ENCODE measurements around the gene SLC31A1. TPM values are rescaled to one million over a fixed set of nuclear protein-coding genes. Genes with fewer than 3 reads are reported as not detected.
A peak's percentile ranks its signal among the peaks of the same experiment; 100 is the strongest.
"Not testable (repeated sequence)": the region's sequence is repeated elsewhere in the genome, so short reads cannot be mapped to it uniquely, and the experiment has no call there.

The SLC31A1 gene
- total RNA-seq, 1 experiment from 2014 or later = 13.5 TPM

- Histone ChIP-seq H3K27me3 (ENCODE audit: low read length) (no peaks in the 10 kb centered on the region), H3K27ac (ENCODE audit: low read length) (no peak overlapping the region), H3K79me2 (ENCODE audit: low read length) (0 out of 2 replicates have a peak, but pooled peaks cover 8% of the 10 kb centered on the region), H4K20me1 (ENCODE audit: insufficient read depth, low read depth, low read length) (peaks cover 50% of the 10 kb centered on the region; the same call in 1 of the 2 replicates), H3K9me2 (replicated peaks; ENCODE audit: insufficient read depth, low read length) (no peaks in the 10 kb centered on the region), H3K9ac (ENCODE audit: low read length) (no peak overlapping the region), H3K36me3 (ENCODE audit: insufficient read depth, low read length) (no peaks in the 10 kb centered on the region), H3K4me1 (ENCODE audit: low read length) (peaks cover 23% of the 10 kb centered on the region), H3K4me2 (ENCODE audit: low read depth, low read length, poor library complexity, severe bottlenecking) (no peak overlapping the region), H2AFZ (ENCODE audit: low read length) (no peak overlapping the region), H3K4me3 (ENCODE audit: low read length) (no peak overlapping the region), H3K9me3 (ENCODE audit: low read length) (no peaks in the 10 kb centered on the region)
- DNase-seq = no peak
Measured at GRCh38 chr9:113241161-113241560, 19.8 kb downstream of the SLC31A1 start.

- Histone ChIP-seq H3K4me3 (ENCODE audit: low read length) (no peak overlapping the region), H3K4me1 (ENCODE audit: low read length) (peaks cover 34% of the 10 kb centered on the region), H4K20me1 (ENCODE audit: insufficient read depth, low read depth, low read length) (peaks cover 28% of the 10 kb centered on the region; the same call in 1 of the 2 replicates), H3K9me2 (replicated peaks; ENCODE audit: insufficient read depth, low read length) (no peaks in the 10 kb centered on the region), H3K79me2 (ENCODE audit: low read length) (0 out of 2 replicates have a peak, but pooled peaks cover 13% of the 10 kb centered on the region), H3K4me2 (ENCODE audit: low read depth, low read length, poor library complexity, severe bottlenecking) (no peak overlapping the region), H3K9me3 (ENCODE audit: low read length) (no peaks in the 10 kb centered on the region), H2AFZ (ENCODE audit: low read length) (no peak overlapping the region), H3K27ac (ENCODE audit: low read length) (no peak overlapping the region), H3K27me3 (ENCODE audit: low read length) (no peaks in the 10 kb centered on the region), H3K9ac (ENCODE audit: low read length) (no peak overlapping the region), H3K36me3 (ENCODE audit: insufficient read depth, low read length) (no peaks in the 10 kb centered on the region)
- DNase-seq = no peak
Measured at GRCh38 chr9:113244556-113244955, 23.2 kb downstream of the SLC31A1 start.

GRCh38 chr9:113245894-113246293, 24.6 kb downstream of the SLC31A1 start:
- Histone ChIP-seq H3K36me3 (ENCODE audit: insufficient read depth, low read length) (no peaks in the 10 kb centered on the region), H3K4me3 (ENCODE audit: low read length) (no peak overlapping the region), H3K4me2 (ENCODE audit: low read depth, low read length, poor library complexity, severe bottlenecking) (no peak overlapping the region), H3K79me2 (ENCODE audit: low read length) (0 out of 2 replicates have a peak, but pooled peaks cover 13% of the 10 kb centered on the region), H3K9me2 (replicated peaks; ENCODE audit: insufficient read depth, low read length) (no peaks in the 10 kb centered on the region), H3K9ac (ENCODE audit: low read length) (no peak overlapping the region), H2AFZ (ENCODE audit: low read length) (no peak overlapping the region), H3K9me3 (ENCODE audit: low read length) (no peaks in the 10 kb centered on the region), H4K20me1 (ENCODE audit: insufficient read depth, low read depth, low read length) (peaks cover 28% of the 10 kb centered on the region; the same call in 1 of the 2 replicates), H3K27ac (ENCODE audit: low read length) (no peak overlapping the region), H3K4me1 (ENCODE audit: low read length) (peaks cover 34% of the 10 kb centered on the region), H3K27me3 (ENCODE audit: low read length) (no peaks in the 10 kb centered on the region)
- no peak for DNase-seq

- Histone ChIP-seq H3K9me3 (ENCODE audit: low read length) (no peaks in the 10 kb centered on the region), H4K20me1 (ENCODE audit: insufficient read depth, low read depth, low read length) (peaks cover 19% of the 10 kb centered on the region; the same call in 1 of the 2 replicates), H3K4me3 (ENCODE audit: low read length) (no peak overlapping the region), H2AFZ (ENCODE audit: low read length) (no peak overlapping the region), H3K27ac (ENCODE audit: low read length) (peak overlapping the region; percentile 49; the same call in 1 of the 2 replicates), H3K9me2 (replicated peaks; ENCODE audit: insufficient read depth, low read length) (no peaks in the 10 kb centered on the region), H3K36me3 (ENCODE audit: insufficient read depth, low read length) (no peaks in the 10 kb centered on the region), H3K27me3 (ENCODE audit: low read length) (no peaks in the 10 kb centered on the region), H3K79me2 (ENCODE audit: low read length) (peaks cover 16% of the 10 kb centered on the region; the same call in 1 of the 2 replicates), H3K9ac (ENCODE audit: low read length) (no peak overlapping the region), H3K4me1 (ENCODE audit: low read length) (peaks cover 34% of the 10 kb centered on the region), H3K4me2 (ENCODE audit: low read depth, low read length, poor library complexity, severe bottlenecking) (peak overlapping the region; percentile 34)
- peak; percentile 45 for DNase-seq
Measured at GRCh38 chr9:113246928-113247327, 25.6 kb downstream of the SLC31A1 start.

GRCh38 chr9:113247640-113248039, 26.3 kb downstream of the SLC31A1 start:
- H3K9me2 ChIP-seq (replicated peaks; ENCODE audit: insufficient read depth, low read length) = no peaks in the 10 kb centered on the region
- no peak overlapping the region for H2AFZ ChIP-seq (ENCODE audit: low read length)
- no peaks in the 10 kb centered on the region for H3K27me3 ChIP-seq (ENCODE audit: low read length)
- no peaks in the 10 kb centered on the region for H3K36me3 ChIP-seq (ENCODE audit: insufficient read depth, low read length)
- no peak overlapping the region for H3K4me2 ChIP-seq (ENCODE audit: low read depth, low read length, poor library complexity, severe bottlenecking)
- no peak overlapping the region for H3K4me3 ChIP-seq (ENCODE audit: low read length)
- DNase-seq = no peak
- no peaks in the 10 kb centered on the region for H3K9me3 ChIP-seq (ENCODE audit: low read length)
- H3K9ac ChIP-seq (ENCODE audit: low read length) = no peak overlapping the region
- H3K27ac ChIP-seq (ENCODE audit: low read length) = no peak overlapping the region
- peaks cover 16% of the 10 kb centered on the region; the same call in 1 of the 2 replicates for H3K79me2 ChIP-seq (ENCODE audit: low read length)
- H3K4me1 ChIP-seq (ENCODE audit: low read length) = peaks cover 29% of the 10 kb centered on the region
- H4K20me1 ChIP-seq (ENCODE audit: insufficient read depth, low read depth, low read length) = peaks cover 12% of the 10 kb centered on the region; the same call in 1 of the 2 replicates

GRCh38 chr9:113249661-113250060, 28.3 kb downstream of the SLC31A1 start:
- H3K4me3 ChIP-seq (ENCODE audit: low read length); H3K4me2 ChIP-seq (ENCODE audit: low read depth, low read length, poor library complexity, severe bottlenecking); H2AFZ ChIP-seq (ENCODE audit: low read length); H3K9me3 ChIP-seq (ENCODE audit: low read length); H3K27ac ChIP-seq (ENCODE audit: low read length); H3K36me3 ChIP-seq (ENCODE audit: insufficient read depth, low read length); H3K27me3 ChIP-seq (ENCODE audit: low read length); H3K9ac ChIP-seq (ENCODE audit: low read length); DNase-seq; H3K9me2 ChIP-seq (replicated peaks; ENCODE audit: insufficient read depth, low read length); H4K20me1 ChIP-seq (ENCODE audit: insufficient read depth, low read depth, low read length): not testable (repeated sequence)
- peaks cover 20% of the 10 kb centered on the region; the same call in 1 of the 2 replicates for H3K79me2 ChIP-seq (ENCODE audit: low read length)
- H3K4me1 ChIP-seq (ENCODE audit: low read length) = peaks cover 22% of the 10 kb centered on the region

GRCh38 chr9:113250807-113251206, 29.5 kb downstream of the SLC31A1 start:
- Histone ChIP-seq H2AFZ (ENCODE audit: low read length) (no peak overlapping the region), H3K4me3 (ENCODE audit: low read length) (no peak overlapping the region), H4K20me1 (ENCODE audit: insufficient read depth, low read depth, low read length) (no peaks in the 10 kb centered on the region), H3K27me3 (ENCODE audit: low read length) (no peaks in the 10 kb centered on the region), H3K4me1 (ENCODE audit: low read length) (peaks cover 14% of the 10 kb centered on the region), H3K9ac (ENCODE audit: low read length) (no peak overlapping the region), H3K27ac (ENCODE audit: low read length) (no peak overlapping the region), H3K4me2 (ENCODE audit: low read depth, low read length, poor library complexity, severe bottlenecking) (no peak overlapping the region), H3K36me3 (ENCODE audit: insufficient read depth, low read length) (no peaks in the 10 kb centered on the region), H3K79me2 (ENCODE audit: low read length) (peaks cover 14% of the 10 kb centered on the region; the same call in 1 of the 2 replicates), H3K9me2 (replicated peaks; ENCODE audit: insufficient read depth, low read length) (no peaks in the 10 kb centered on the region), H3K9me3 (ENCODE audit: low read length) (no peaks in the 10 kb centered on the region)
- DNase-seq = no peak

GRCh38 chr9:113254991-113255390, 33.6 kb downstream of the SLC31A1 start:
- H3K4me1 ChIP-seq (ENCODE audit: low read length) = no peaks in the 10 kb centered on the region
- H3K9ac ChIP-seq (ENCODE audit: low read length) = no peak overlapping the region
- no peak overlapping the region for H3K27ac ChIP-seq (ENCODE audit: low read length)
- no peak overlapping the region for H3K4me3 ChIP-seq (ENCODE audit: low read length)
- no peaks in the 10 kb centered on the region for H4K20me1 ChIP-seq (ENCODE audit: insufficient read depth, low read depth, low read length)
- no peaks in the 10 kb centered on the region for H3K36me3 ChIP-seq (ENCODE audit: insufficient read depth, low read length)
- no peak overlapping the region for H3K4me2 ChIP-seq (ENCODE audit: low read depth, low read length, poor library complexity, severe bottlenecking)
- no peaks in the 10 kb centered on the region for H3K9me2 ChIP-seq (replicated peaks; ENCODE audit: insufficient read depth, low read length)
- H3K9me3 ChIP-seq (ENCODE audit: low read length) = no peaks in the 10 kb centered on the region
- H3K27me3 ChIP-seq (ENCODE audit: low read length) = no peaks in the 10 kb centered on the region
- H3K79me2 ChIP-seq (ENCODE audit: low read length) = peaks cover 9% of the 10 kb centered on the region; the same call in 1 of the 2 replicates
- no peak for DNase-seq
- no peak overlapping the region for H2AFZ ChIP-seq (ENCODE audit: low read length)

All from Karpas-422 (cell line).